Measurements from ENCODE around the gene SLC12A8.

- TF ChIP-seq CTCF (IDR thresholded peaks at IDR 0.05): no peak
- TF ChIP-seq EZH2phosphoT487 (IDR thresholded peaks at IDR 0.05): no peak
Observed at GRCh38 chr3:125175295-125176078, 37.1 kb downstream of the SLC12A8 start.
